HG03066 (cell line): ENCODE data around the gene DMD.
"Not testable (repeated sequence)": the region's sequence is repeated elsewhere in the genome, so short reads cannot be mapped to it uniquely, and the experiment has no call there.

ENCODE experiments used
- ATAC-seq: cut with Tn5 transposase; IDR thresholded peaks from one replicate; pipeline ENCODE4 v1.9.1; 2021; ENCODE audit warnings: low read depth; ENCODE audit not compliant: unreplicated experiment

Gene DMD

DNA sequence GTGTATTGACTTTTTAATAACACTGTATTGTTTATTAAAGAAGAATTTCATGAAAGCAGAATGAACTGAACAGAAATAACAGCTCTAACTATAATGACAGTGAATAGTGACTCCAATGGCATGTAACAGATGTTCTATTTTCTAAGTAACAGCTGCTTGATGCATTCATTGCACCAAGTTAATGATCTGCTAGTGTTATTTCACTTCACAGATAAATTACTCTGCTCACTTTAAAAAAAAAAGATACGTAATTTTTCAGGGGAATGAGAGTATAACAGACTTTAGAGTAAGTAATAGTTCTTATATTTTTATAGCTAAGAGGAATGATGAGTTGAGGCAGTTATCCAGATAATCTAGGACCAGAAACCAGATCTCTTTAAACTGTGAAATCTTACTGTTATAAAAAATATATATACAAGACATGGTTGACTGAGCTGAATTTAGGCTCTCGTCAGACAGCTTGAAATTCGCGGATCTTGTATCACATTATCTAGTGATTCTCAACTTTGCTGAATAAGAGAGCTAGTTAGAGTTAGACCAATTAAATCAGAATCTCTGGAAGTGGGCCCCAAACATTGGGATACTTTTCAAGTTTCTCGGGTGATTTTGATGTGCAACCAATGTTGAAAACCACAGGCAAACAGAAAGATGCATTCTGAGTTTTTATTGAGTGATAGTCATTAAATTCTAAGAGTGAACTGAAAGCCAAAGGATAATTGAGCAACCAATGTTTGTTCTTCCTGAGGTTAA, 840.7 kb downstream of the DMD start:
- no peak for ATAC-seq

DNA sequence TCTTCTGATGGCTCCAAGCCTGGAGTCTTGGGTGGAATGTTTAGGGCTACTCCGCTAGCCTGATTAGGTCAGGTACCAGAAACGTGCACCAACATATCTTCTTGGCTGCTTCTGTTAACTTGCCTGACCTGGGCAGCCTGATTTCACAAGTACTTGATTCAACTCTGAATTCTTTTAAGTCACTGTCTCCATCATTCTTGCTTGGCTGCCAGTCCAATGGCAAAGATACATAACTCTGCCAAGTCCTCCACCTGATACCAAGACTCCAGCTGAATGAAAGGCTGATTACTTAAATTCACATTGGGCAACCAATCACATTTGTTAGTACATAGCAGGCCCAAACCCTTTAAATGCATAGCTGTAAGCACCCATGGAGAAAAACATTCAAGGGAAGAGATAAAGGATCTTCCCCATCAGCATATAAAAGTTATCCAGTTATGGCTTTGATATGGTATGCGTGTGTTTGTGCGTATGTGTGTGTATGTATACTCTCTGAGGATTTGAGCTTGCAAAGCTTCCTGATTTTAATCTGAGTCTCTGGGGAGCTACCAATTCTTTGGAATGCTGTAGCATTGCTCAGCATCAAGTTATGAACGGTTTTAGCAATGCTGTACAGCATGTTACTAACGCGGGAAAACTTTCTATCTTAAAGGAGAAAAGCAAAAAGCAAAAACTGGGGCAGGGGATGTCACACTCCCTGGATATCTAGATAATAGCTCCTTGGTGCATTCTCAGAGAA, 917.2 kb downstream of the DMD start:
- ATAC-seq = no peak

DNA sequence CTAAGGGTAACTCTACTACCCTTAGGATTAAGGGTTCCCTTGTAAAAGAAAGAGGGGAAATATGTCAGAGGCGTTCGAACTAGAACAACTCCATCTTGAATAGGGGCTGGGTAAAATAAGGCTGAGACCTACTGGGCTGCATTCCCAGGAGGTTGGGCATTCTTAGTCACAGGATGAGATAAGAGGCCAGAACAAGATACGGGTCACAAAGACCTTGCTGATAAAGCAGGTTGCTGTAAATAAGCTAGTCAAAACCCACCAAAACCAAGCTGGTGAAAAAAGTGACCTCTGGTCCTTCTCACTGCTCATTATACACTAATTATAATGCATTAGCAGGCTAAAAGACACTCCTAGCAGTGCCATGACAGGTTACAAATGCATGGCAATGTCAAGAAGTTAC, 922.0 kb downstream of the DMD start:
- no peak for ATAC-seq

DNA sequence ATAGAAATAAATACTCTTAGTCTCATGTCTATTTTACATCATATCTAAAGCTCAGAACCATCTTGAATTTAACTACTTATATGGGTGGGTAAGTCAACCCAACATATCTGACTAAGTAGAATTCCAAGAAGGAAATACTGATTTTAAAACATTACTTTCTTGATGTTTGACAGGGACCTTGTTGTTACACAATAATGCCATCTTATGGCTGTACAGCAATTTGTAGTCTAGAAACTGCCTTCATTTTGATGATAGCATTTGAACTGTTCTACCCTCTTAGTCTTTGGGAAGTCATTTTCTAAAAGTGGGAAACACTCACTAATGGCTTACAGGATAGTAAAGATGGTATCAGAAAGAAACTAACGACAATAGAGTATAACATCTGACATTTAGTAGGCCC, 929.5 kb downstream of the DMD start:
- ATAC-seq = no peak

DNA sequence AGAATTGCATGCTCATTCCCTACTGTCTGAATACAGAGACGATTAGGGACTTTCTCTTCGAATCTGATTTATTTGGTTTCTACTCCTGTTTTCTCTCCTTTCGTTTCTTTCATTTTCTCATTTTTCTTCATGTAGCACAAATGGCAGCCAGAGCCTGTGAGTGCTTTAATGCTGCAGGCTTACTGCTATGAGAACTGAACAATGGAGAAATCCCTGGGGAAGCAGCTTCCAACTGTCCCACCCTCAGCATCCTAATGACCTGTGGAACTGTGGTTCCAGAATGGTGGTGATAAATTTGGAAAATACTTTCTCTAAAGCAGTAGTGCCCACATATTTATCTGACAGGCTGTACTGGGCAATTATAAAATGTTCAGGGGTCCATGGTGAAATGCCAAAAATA, 930.4 kb downstream of the DMD start:
- ATAC-seq = no peak

DNA sequence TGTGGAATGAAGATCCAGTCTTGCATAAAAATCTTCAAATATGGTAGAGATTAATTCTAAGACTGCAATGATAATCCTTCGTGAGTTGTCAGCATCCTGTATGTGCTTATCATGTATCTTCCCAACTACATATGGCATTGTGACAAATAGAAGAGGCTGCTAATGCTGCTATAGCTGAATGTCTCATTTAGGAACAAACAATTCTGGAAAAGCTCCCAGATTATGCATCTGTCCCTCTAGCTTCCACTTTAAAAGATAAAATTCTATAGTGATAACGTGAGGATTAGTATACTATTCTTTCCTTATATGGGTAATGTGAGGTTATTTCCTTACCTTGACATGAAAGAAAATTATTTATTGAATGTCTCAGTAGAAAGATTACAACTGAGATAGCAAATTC, 930.9 kb downstream of the DMD start:
- no peak for ATAC-seq

DNA sequence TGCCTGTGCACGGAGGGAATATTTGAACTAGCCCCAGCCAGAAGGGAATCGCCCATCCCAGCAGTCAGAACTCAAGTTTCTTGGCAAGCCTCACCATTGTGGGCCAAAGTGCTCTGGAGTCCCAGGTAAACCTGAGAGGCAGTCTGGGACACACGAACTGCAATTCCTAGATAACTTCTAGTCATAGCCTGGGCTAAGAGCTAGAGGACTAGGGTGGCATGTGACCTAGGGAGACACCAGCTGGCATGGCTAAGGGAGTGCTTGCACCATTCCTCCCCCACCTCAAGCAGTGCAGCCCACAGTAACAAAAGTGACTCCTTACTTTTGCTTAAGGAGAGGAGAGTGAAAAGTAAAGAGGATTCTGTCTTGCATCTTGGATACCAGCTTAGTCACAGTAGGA, 935.2 kb downstream of the DMD start:
- ATAC-seq = no peak

DNA sequence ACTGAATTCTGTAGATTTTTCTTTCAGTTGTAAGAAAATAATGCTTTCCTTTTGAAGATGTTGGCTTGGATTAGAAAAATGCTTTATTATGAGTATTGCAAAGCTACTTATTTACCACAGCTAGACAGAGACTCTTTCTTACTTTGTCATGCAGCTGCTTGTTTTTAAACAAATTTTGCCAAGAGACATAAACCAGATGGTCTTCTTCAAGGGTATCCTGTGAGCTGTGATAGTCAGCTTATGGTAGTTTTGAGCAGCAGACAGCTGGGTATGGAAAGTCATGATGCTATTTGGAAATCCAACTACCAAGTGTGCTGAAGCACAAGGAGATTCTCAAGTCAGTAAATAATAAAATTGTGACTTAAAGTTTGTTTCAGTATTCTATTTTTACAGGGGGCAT, 941.5 kb downstream of the DMD start:
- ATAC-seq = no peak

DNA sequence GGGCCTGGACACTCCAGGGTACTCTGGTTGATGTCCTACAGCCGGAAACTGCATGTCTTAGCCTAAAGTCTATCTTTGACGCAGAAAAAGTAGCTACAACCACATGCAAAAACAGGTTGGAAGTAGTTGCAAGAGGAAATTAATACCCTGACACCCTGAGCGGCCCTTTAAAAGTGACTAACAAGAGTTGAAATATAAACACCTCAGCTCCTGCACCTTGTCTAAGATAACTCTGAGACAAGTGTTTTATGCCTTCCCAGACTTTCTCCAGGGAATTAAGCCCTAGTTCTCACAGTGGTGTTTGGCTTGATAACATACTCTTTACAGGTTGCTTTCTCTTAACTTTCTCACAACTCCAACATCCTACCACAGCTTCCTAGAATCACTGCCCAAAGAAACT, 943.1 kb downstream of the DMD start:
- ATAC-seq = no peak

DNA sequence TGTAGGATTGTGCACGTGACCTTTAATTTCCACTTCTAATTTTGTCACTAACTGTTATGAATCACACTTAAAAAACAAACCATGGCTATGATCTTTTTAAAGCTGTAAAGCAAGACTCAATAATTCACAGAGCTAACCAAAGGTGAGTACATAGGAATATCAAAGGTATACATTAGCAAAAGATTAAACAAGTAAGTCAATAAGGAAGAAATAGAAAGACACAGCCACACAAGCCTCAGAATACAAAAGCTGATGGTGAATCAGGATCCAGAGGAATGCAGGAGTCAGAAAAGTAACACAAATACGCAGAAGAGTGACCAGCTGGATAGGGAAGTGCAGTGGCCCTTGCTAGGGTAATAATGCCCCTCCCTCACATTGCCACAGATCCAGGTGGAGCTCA, 943.6 kb downstream of the DMD start:
- ATAC-seq = no peak

DNA sequence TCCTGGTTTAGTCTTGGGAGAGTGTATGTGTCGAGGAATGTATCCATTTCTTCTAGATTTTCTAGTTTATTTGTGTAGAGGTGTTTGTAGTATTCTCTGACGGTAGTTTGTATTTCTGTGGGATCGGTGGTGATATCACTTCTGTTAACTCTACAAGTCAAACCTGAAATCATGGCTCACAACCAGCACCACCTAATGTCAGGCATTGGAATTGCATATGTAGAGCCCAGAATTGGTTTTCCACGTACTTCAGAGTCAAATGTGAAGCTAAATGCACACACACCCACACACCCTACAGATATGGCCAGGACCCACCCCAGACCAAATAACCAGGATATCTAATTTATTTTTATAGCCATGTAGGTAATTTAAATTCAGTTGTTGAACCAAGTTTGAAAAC, 964.7 kb downstream of the DMD start:
- ATAC-seq = not testable (repeated sequence)

DNA sequence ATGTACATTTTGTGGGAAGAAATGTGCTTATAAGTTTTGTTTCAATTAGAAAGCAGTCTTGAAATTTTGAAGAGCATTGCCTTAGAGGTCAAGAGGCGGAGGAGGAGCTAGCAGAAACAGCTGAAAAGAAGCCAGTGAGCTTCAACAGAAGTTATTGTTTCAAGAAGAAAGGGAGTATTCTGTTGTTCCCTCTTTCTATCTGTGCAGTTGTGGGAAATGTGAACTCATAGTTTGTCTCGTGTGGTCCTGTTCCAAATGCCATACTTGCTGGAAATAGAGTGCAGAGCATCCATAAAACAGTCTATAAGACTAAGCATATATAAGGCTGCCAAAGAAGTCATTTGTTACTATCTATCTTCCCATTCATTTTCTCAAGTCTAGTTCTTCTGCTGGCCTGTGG, 1015.7 kb downstream of the DMD start:
- no peak for ATAC-seq

DNA sequence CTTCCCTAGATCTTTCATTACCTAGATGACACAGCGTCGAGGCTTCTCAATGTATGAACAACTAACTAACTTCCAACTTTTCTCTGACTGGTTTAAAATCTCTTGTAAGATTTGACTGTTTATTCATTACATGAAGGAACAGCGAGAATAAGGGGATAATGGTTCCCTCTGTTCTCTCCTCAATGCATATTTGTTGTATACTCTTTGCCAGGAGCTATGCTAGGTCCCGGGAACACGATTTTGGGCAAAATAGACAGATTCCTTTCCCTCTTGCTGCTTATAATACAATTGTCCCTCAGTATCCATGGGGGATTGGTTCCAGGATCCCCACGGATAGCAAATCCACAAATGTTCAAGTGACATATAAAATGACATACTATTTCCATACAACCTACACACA, 1020.0 kb downstream of the DMD start:
- ATAC-seq = no peak

DNA sequence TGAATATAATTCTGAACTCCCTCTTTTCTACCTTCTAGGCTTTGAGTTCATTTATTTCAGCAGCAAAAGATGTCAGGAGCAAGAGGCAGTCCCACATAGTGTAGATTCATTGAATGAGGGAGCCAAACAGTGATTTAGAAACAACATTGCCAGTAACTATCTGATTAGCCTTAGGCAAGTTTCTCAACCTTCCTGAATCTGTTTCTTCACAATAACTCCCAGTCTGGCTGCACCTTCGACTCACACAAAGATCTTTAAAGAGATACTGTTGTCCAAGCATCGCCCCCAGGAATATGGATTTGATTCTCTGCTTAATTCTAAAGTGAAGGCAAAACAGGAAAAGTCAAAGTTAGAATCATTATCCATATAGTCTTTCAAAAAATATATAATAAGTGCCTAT, 1026.2 kb downstream of the DMD start:
- no peak for ATAC-seq

DNA sequence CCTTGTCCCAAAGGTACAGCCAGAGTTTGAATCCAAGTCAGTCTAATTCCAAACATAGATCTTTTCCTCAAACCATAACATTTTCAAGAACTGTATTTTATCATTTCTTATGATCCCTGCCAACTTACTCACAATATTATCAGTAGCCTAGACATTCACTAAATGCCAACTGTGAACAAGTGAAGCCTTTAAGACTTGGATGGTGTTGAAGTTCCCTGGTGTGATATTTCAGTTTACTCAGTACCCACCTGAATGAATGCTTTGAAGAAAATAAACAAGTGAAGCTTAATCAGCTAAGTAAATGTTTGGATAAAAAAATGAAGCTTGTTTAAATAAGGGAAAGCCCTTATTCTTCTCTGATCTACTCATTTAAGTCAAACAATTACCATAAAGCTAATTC, 1028.3 kb downstream of the DMD start:
- ATAC-seq = no peak

DNA sequence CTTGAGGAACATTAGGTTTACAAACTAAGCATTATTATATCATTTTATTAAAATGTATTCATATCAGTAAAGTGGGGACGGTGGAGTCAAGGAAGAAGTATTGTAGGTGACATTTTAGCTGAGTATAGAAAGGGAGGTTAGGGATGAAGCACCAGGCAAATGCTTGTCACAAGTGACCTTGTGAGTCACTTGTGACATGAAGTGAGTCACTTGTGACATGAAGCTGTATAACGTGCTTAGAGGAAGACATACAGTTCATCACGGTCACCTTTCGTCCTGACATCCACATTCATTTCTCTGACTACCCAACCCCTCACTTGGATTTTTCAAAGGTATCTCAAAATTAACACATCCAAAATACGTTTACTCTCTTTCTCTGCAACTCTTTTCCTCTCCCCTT, 1034.8 kb downstream of the DMD start:
- no peak for ATAC-seq

DNA sequence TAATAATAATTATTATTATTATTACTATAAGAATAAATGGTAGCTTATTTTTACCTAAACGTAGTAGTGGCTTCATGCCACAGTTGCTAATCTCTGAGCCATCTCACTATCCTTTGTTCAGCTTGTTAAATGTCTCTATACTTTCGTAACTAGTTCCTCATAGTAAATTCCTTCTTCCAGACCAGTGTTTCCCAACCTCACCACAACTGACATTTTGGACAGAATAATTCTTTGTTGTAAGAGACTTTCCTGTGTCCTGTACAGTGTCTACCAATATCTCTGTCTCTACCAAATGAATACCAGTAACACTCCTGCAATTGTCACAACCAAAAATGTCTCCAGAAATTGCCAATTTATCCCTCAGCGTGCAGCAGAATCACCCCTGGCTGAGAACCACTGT, 1040.9 kb downstream of the DMD start:
- ATAC-seq = no peak

DNA sequence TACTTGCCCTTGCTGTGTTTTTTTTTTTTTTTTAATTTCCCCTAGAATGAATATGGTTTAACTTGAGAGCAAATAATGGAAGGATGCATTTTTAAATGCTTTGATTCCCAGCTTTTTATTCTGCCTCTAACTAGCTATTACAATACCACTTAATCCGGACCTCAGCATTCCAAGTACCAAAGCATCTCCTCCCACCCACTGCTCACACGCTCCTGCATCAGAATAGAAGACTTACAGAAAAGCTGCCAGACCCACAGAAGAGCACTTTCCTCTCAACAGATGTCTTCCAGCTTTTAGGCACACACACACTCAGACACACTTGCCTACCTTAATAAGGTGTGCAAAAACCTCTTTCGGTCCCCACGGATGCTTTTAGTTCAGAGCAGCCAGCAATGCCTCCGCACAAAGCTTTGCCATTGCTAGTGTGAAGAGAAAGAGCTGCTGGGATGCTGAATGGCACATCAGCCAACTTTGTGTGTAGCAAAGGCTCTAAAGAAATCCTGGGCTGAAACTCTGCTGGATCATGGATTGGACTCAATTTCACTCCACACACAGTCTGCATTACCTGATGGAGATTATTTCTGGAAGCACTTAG, 1056.2 kb downstream of the DMD start:
- no peak for ATAC-seq

DNA sequence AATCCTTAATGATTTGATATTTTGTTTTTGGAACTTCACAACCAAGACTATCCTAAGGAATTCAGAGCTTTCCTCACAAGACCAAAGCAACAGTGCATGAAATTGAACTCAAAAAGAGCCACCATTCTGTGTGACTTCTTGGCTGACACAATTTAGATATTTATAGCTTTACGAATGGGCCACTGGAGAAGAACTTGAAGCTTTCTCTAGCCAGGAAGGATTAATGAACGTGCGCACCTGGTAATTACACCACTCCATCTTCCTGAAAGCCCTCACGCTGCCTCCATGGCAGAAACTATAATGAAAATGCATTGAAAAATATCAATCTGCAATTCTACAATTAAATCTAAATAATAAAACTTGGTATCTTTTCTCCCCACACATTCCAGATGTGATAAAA, 1057.8 kb downstream of the DMD start:
- ATAC-seq = no peak

DNA sequence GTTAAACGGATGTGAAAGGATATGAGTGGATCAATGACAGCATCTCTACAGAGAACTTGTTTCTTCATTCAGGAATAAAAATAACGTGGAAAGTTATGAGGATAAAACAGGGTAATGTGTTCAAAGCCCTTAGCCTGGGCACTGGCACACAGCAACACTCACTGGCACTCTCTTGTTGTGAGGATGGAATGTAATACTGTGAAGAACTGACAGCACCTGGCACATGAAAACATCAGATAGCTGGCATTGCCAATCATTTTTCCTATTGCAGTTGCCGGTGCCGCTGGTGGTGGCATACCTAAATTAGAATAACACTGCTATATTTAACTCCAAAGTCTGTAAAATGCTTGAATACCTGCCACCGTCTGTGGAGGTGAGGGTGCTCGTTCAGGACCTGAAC, 1061.2 kb downstream of the DMD start:
- no peak for ATAC-seq

DNA sequence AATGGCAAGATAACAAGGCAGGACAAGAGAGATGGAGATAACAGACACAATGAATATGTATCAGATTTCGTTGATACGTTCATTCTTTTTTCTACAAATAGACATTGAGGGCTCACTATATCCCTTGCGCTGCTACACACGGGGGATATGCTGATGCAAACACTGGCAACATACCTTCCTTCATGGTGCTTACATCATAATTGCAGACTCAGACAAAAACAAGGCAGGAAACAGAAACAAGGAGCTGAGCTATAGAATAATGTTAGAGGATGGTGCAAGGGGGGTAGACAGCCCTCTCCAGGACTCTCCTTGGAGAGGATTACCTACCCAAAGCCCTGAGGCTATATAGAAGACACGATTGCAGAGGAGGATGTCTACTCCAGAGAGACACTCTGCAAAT, 1069.5 kb downstream of the DMD start:
- no peak for ATAC-seq

DNA sequence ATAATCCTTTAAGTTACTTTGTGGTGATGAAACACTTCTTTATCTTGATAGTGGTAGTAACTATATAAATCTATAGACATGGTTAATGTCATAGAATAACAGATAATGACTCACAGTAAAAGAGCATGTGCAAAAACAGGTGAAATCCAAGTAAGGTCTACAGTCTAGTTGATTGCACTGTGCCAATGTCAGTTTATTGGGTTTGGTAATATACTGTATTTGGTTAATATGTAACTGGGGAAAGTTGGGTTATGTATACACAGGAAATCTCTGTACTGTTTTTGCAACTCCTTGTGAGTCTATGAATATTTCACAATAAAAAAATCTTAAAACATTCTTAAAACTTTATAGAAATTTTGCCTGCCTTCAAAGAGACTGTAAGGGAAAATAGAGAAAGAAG, 1071.9 kb downstream of the DMD start:
- no peak for ATAC-seq
